Ascending aorta (tissue), 2 donors: Measurements from ENCODE around the gene RAD51B. TPM values are rescaled to one million over a fixed set of nuclear protein-coding genes. Genes with fewer than 3 reads are reported as not detected.

Experiments
- DNase-seq, 2 donors: peaks; one replicate each; pipeline ENCODE4 v3.0.0-alpha.2; 2019; ENCODE audit warnings: low spot score in 2 of 2
- H3K27ac ChIP-seq, 2 donors: fragments of 200-600 bp; sonication (generic); one replicate each; pipeline ENCODE4 v1.5.1; 2016 to 2017; ENCODE audit warnings: mild to moderate bottlenecking in 1 of 2
- H3K27me3 ChIP-seq: fragments of 200-600 bp; sonication (generic); one replicate; pipeline ENCODE4 v1.5.1; 2017
- H3K36me3 ChIP-seq, 2 donors: fragments of 200-600 bp; sonication (generic); one replicate each; pipeline ENCODE4 v1.5.1; 2016
- H3K4me1 ChIP-seq, 2 donors: fragments of 200-600 bp; sonication (generic); one replicate each; pipeline ENCODE4 v1.5.1; 2016 to 2017; ENCODE audit warnings: mild to moderate bottlenecking in 1 of 2
- H3K4me3 ChIP-seq, 2 donors: fragments of 200-600 bp; sonication (generic); one replicate each; pipeline ENCODE4 v1.5.1; 2016 to 2017; ENCODE audit warnings: mild to moderate bottlenecking in 1 of 2
- H3K9me3 ChIP-seq, 2 donors: fragments of 200-600 bp; sonication (generic); one replicate each; pipeline ENCODE4 v1.5.1; 2016
- intact Hi-C: fragments of 100-400 bp; cut with DNase I; formaldehyde crosslinking; loops from one replicate; pipeline ENCODE4 v1.15.1; 2023
- total RNA-seq: library from RNA; depleted of rRNA; stranded (reverse); fragments of >200 nt; gene quantifications from one replicate; pipeline ENCODE4 v1.1.0, GENCODE V29; 2016
- TF ChIP-seq, protein P1 (sequence below), 3 experiments: fragments of 200-600 bp in 2 of 3; fragments of 450-650 bp in 1 of 3; sonication (generic) in 2 of 3; IDR thresholded peaks; one replicate each; pipeline ENCODE4 v1.5.1; 2016 to 2019; ENCODE audit warnings: antibody characterized with exemption in 3 of 3, mild to moderate bottlenecking in 1 of 3, moderate library complexity in 1 of 3

RAD51B gene
- total RNA-seq, 1 donor from 2014 or later = not detected

- H3K27ac ChIP-seq = no peak overlapping the region
Measured at GRCh38 chr14:68514608-68515194, 695.1 kb downstream of the RAD51B start.

GRCh38 chr14:68516342-68516741 is 696.8 kb downstream of the RAD51B start:
- no peak for DNase-seq
- intact Hi-C loops = no loop called here
- H3K4me3 ChIP-seq = no peak overlapping the region
- H3K4me1 ChIP-seq = peaks cover 6 to 33% of the 10 kb centered on the region in 2 donors
- no peaks in the 10 kb centered on the region for H3K9me3 ChIP-seq
- no peaks in the 10 kb centered on the region for H3K27me3 ChIP-seq
- no peaks in the 10 kb centered on the region for H3K36me3 ChIP-seq
- no peak overlapping the region for H3K27ac ChIP-seq
- TF ChIP-seq, protein P1, sequence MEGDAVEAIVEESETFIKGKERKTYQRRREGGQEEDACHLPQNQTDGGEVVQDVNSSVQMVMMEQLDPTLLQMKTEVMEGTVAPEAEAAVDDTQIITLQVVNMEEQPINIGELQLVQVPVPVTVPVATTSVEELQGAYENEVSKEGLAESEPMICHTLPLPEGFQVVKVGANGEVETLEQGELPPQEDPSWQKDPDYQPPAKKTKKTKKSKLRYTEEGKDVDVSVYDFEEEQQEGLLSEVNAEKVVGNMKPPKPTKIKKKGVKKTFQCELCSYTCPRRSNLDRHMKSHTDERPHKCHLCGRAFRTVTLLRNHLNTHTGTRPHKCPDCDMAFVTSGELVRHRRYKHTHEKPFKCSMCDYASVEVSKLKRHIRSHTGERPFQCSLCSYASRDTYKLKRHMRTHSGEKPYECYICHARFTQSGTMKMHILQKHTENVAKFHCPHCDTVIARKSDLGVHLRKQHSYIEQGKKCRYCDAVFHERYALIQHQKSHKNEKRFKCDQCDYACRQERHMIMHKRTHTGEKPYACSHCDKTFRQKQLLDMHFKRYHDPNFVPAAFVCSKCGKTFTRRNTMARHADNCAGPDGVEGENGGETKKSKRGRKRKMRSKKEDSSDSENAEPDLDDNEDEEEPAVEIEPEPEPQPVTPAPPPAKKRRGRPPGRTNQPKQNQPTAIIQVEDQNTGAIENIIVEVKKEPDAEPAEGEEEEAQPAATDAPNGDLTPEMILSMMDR (IDR thresholded peaks at IDR 0.05) = no peak

More at GRCh38 chr14:68514608-68515194, 695.1 kb downstream of the RAD51B start:
- Histone ChIP-seq H3K36me3 (no peaks in the 10 kb centered on the region), H3K4me3 (no peak overlapping the region), H3K4me1 (peaks cover 14 to 46% of the 10 kb centered on the region in 2 donors), H3K9me3 (no peaks in the 10 kb centered on the region), H3K27me3 (no peaks in the 10 kb centered on the region)
- TF ChIP-seq, protein P1 (IDR thresholded peaks at IDR 0.05) = no peak
- intact Hi-C loops = loop anchor here (5.0 kb wide), 1 partner anchor 47 kb away; no protein-coding TSS in a partner anchor
- DNase-seq = no peak

DNA sequence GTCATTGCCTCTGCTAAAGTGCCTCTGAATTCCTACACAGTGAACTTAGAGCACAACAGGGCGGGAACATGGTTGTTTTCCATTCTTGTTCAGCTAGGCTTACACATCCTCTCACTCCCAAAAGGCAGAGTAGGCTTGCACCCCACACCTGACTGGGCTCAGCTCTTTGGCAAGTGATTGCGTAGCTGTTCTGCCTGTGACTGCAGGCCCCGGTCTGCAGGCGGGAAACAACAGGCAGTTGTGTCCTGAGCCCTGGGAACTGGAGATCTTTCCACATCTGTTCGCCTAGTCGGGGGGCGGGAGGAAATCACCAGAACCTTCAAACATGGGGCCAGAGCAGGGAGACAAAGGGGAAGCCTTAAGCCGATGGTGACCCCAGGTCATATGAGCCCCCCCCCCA is 698.6 kb downstream of the RAD51B start:
- TF ChIP-seq, protein P1 (IDR thresholded peaks at IDR 0.05) = no peak
- no peak for DNase-seq
- Histone ChIP-seq H3K36me3 (no peaks in the 10 kb centered on the region), H3K9me3 (no peaks in the 10 kb centered on the region), H3K27ac (peak overlapping the region in 1 of 2 donors; percentile 78), H3K4me3 (no peak overlapping the region), H3K27me3 (no peaks in the 10 kb centered on the region), H3K4me1 (peaks cover 15 to 30% of the 10 kb centered on the region in 2 donors)
- intact Hi-C loops = no loop called here

DNA sequence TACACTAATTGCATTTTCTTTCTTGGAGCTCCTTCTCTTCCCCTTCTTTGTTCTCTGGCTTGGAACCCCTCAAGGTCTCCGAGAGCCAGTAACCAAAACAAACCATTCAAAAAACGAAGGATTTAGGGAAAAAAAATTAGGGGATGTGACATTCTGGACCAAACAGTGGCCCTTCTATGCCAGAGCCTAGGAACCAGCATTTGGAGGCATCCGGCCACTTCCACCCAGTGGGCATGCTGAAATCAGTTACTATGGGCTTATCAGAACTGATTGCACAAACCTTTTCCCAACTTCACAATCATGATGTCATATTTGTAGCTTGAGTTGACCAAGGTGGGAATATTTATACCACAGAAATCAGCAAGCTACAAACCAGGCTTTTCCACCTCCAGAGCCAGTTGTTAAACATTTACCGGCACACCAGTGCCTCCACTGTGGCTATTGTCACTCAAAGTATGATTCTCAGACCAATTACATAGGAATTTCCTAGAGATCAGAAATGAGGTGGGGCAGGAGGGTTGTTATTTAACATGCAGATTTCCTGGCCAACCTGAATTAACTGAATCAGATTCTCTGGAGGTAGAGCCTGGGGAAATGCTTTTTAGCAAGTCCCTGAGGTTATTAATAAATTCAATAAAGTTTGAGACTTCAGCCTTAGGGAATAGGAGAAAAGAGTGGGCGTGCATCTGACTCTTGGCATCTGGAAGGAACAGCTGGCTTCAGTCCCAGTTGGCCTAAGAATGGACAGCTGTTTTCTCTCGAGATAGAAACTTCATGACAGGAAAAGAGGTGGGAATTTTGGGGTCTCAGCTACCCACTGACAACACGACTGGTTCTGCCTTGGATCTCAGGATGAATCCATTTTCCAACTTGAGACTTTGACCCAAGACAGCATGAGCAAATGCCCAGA is 699.4 kb downstream of the RAD51B start:
- Histone ChIP-seq H3K4me1 (peaks cover 15 to 37% of the 10 kb centered on the region in 2 donors), H3K27me3 (no peaks in the 10 kb centered on the region), H3K9me3 (no peaks in the 10 kb centered on the region), H3K36me3 (no peaks in the 10 kb centered on the region), H3K27ac (peak overlapping the region; percentile 55 to 78), H3K4me3 (no peak overlapping the region)
- TF ChIP-seq, protein P1 (IDR thresholded peaks at IDR 0.05) = no peak
- intact Hi-C loops = no loop called here
- no peak for DNase-seq

GRCh38 chr14:68519671-68520187 is 700.1 kb downstream of the RAD51B start:
- intact Hi-C loops = loop anchor here (5.0 kb wide), 2 partner anchors 272 to 577 kb away; no protein-coding TSS in a partner anchor
- Histone ChIP-seq H3K36me3 (no peaks in the 10 kb centered on the region), H3K27me3 (no peaks in the 10 kb centered on the region), H3K4me3 (no peak overlapping the region), H3K9me3 (no peaks in the 10 kb centered on the region), H3K4me1 (peaks cover 15 to 44% of the 10 kb centered on the region in 2 donors), H3K27ac (peak overlapping the region; percentile 55 to 78)
- TF ChIP-seq, protein P1 (IDR thresholded peaks at IDR 0.05) = no peak
- DNase-seq = no peak
